NCI-H1930 (cell line): ENCODE measurements around the gene DUSP28.
A peak's percentile ranks its signal among the peaks of the same experiment; 100 is the strongest.
"Not testable (repeated sequence)": the region's sequence is repeated elsewhere in the genome, so short reads cannot be mapped to it uniquely, and the experiment has no call there.

ENCODE experiments used
- DNase-seq, 2 experiments: peaks; one replicate each; lab custom pipeline; 2025; lab: John Stamatoyannopoulos, UW

DUSP28 gene

GRCh38 chr2:240527153-240527750 lies 32.9 kb upstream of the DUSP28 start:
- DNase-seq = no peak

- no peak for DNase-seq
Observed at GRCh38 chr2:240528406-240529040, 31.6 kb upstream of the DUSP28 start.

- no peak for DNase-seq
Observed at GRCh38 chr2:240529344-240529999, 30.7 kb upstream of the DUSP28 start.

GRCh38 chr2:240530181-240530580 lies 30.0 kb upstream of the DUSP28 start:
- DNase-seq = no peak

GRCh38 chr2:240531038-240531437 lies 29.1 kb upstream of the DUSP28 start:
- DNase-seq = no peak

- no peak for DNase-seq
Observed at GRCh38 chr2:240532031-240532775, 28.0 kb upstream of the DUSP28 start.

- no peak for DNase-seq
Observed at GRCh38 chr2:240538031-240538780, 22.0 kb upstream of the DUSP28 start.

GRCh38 chr2:240539101-240539500 lies 21.1 kb upstream of the DUSP28 start:
- not testable (repeated sequence) for DNase-seq

GRCh38 chr2:240539906-240540305 lies 20.3 kb upstream of the DUSP28 start:
- no peak for DNase-seq

- DNase-seq = no peak
Observed at GRCh38 chr2:240551288-240551687, 8.9 kb upstream of the DUSP28 start.

- DNase-seq = no peak
Observed at GRCh38 chr2:240551811-240552210, 8.3 kb upstream of the DUSP28 start.

GRCh38 chr2:240553956-240554480 lies 6.1 kb upstream of the DUSP28 start:
- DNase-seq = no peak

GRCh38 chr2:240554767-240555493 lies 5.2 kb upstream of the DUSP28 start:
- no peak for DNase-seq

- DNase-seq = no peak
Observed at GRCh38 chr2:240555541-240556250, 4.5 kb upstream of the DUSP28 start.

- peak; percentile 60 to 67 for DNase-seq
Observed at GRCh38 chr2:240556553-240557100, 3.5 kb upstream of the DUSP28 start.

GRCh38 chr2:240557101-240557751 lies 2.9 kb upstream of the DUSP28 start:
- DNase-seq = no peak

- DNase-seq = peak; percentile 61 to 71
Observed at GRCh38 chr2:240557808-240558207, 2.3 kb upstream of the DUSP28 start, which contains the start of gene ANKMY1. Gene ANKMY1 (minus strand): TSS chr2:240557988. CDS start chr2:240557335, 653 bp downstream.

- DNase-seq = no peak
Observed at GRCh38 chr2:240558236-240558761, 1.9 kb upstream of the DUSP28 start.

GRCh38 chr2:240559286-240559685 lies 871 bp upstream of the DUSP28 start:
- DNase-seq = no peak
